HepG2 (cell line): ENCODE data around the gene TFAM. TPM values are rescaled to one million over a fixed set of nuclear protein-coding genes. Genes with fewer than 3 reads are reported as not detected.
A peak's percentile ranks its signal among the peaks of the same experiment; 100 is the strongest.

Experiments
- ASH2L ChIP-seq: fragments of 300-600, 200-600 bp; sonication (generic); IDR thresholded peaks from 2 replicates; pipeline ENCODE4 v1.7.0; 2017; ENCODE audit warnings: low read depth, mild to moderate bottlenecking, moderate library complexity, mixed read lengths, low read length; ENCODE audit not compliant: insufficient read length
- FOXK2 ChIP-seq: fragments of 450-650 bp; IDR thresholded peaks from 2 replicates; pipeline ENCODE4 v1.6.1; 2016
- GATAD1 ChIP-seq: IDR thresholded peaks from 2 replicates; pipeline ENCODE4 v1.6.1; 2016; ENCODE audit warnings: missing genetic modification reagents, missing compliant biosample characterization
- HES4 ChIP-seq: sonication (generic); formaldehyde crosslinking; IDR thresholded peaks from 2 replicates; pipeline ENCODE4 v1.9.0; 2021; ENCODE audit warnings: mild to moderate bottlenecking, missing genetic modification reagents, borderline replicate concordance
- JDP2 ChIP-seq: sonication (generic); formaldehyde crosslinking; IDR thresholded peaks from 2 replicates; pipeline ENCODE4 v1.8.1; 2022; ENCODE audit warnings: missing genetic modification reagents, borderline replicate concordance
- REXO4 ChIP-seq: sonication (generic); formaldehyde crosslinking; IDR thresholded peaks from 2 replicates; pipeline ENCODE4 v1.8.0; 2022; ENCODE audit warnings: missing genetic modification reagents, mild to moderate bottlenecking, borderline replicate concordance
- RFX5 ChIP-seq: IDR thresholded peaks from 2 replicates; pipeline ENCODE4 v1.6.1; 2011; ENCODE audit warnings: low read depth, low read length, improper control_type of control experiment
- SP1 ChIP-seq, 2 experiments: fragments of 450-650 bp in 1 of 2; sonication (generic) in 1 of 2; formaldehyde crosslinking in 1 of 2; IDR thresholded peaks; 2 replicates each; pipeline versions ENCODE4 v1.4.0 to v1.6.1; 2016 to 2020; ENCODE audit warnings: missing genetic modification reagents in 1 of 2
- SP140L ChIP-seq: sonication (generic); formaldehyde crosslinking; IDR thresholded peaks from 2 replicates; pipeline ENCODE4 v1.4.0; 2020; ENCODE audit warnings: missing genetic modification reagents, borderline replicate concordance
- ZNF337 ChIP-seq: sonication (generic); formaldehyde crosslinking; IDR thresholded peaks from 2 replicates; pipeline ENCODE4 v1.5.1; 2020; ENCODE audit warnings: missing genetic modification reagents, low read depth, mild to moderate bottlenecking, borderline replicate concordance
- polyA plus RNA-seq, 8 experiments: library from polyadenylated mRNA; depleted of rRNA in 3 of 8; stranded (reverse) in 7 of 8; unstranded in 1 of 8; fragments of >200 nt; fragmentation: Illumina TruSeq in 4 of 8; extraction: Trizol in 4 of 8; gene quantifications; 2 replicates each; pipeline versions ENCODE4 v1.2.1 to v1.2.3, GENCODE V29; 2011 to 2016; ENCODE audit warnings: low read depth in 4 of 8, missing spikeins in 1 of 8, mixed read lengths in 1 of 8; ENCODE audit not compliant: insufficient read depth in 1 of 8
- total RNA-seq, 5 experiments: library from RNA; depleted of rRNA; stranded (reverse); fragments of >200 nt; fragmentation: Illumina TruSeq; extraction: Trizol; gene quantifications; 2 replicates each; pipeline ENCODE4 v1.2.3, GENCODE V29; 2016; ENCODE audit warnings: low read depth in 1 of 5
- TF ChIP-seq, protein P1 (sequence below): sonication (generic); formaldehyde crosslinking; IDR thresholded peaks from 2 replicates; pipeline ENCODE4 v1.4.0; 2020; ENCODE audit warnings: mild to moderate bottlenecking, missing genetic modification reagents
- TF ChIP-seq, protein P2 (sequence below): conservative IDR thresholded peaks from 2 replicates; pipeline ENCODE4 v1.6.1; 2018; ENCODE audit warnings: missing genetic modification reagents
- TF ChIP-seq, protein P3 (sequence below): sonication (generic); formaldehyde crosslinking; IDR thresholded peaks from 2 replicates; pipeline ENCODE4 v1.4.0; 2020; ENCODE audit warnings: missing genetic modification reagents, borderline replicate concordance

The TFAM gene
- total and polyA plus RNA-seq, 2 of the 13 experiments (the other 11 are each of a cell fraction or from before 2014, with no cell fraction given) = 18.4 to 125 TPM

DNA sequence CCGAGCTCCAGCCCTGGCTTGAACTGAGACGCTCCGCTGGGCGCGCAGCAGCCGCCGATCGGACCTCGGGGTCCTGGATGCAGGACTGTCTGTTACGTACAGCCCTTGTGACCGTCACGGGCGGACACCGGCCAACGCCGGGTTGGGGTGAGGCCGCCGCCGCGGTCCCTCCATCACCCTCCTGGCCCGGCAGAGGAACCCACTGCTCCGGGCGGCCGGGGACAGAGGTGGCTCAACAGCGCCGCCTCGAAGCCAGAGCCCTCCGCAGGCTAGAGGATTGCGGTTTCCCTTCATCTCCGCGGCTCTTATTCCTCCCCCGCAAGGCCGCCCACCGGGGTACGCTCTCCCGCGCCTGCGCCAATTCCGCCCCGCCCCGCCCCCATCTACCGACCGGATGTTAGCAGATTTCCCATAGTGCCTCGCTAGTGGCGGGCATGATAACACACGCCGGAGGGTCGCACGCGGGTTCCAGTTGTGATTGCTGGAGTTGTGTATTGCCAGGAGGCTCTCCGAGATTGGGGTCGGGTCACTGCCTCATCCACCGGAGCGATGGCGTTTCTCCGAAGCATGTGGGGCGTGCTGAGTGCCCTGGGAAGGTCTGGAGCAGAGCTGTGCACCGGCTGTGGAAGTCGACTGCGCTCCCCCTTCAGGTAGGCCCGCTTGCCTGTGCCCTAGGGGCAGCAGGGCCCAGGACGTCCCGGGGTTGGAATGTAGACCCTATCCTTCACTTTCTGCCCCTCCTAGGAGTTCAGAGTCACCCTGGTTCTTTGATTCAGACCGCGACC lies at the start of gene TFAM (continued):
- TF ChIP-seq GATAD1 (CRISPR knock-in tag) (peak; percentile 92), ZNF337 (CRISPR knock-in tag) (0 out of 2 replicates have a peak, but pooled peaks have one; percentile 61), SP1 (IDR thresholded peaks at IDR 0.05) (no peak), SP1 (CRISPR knock-in tag; IDR thresholded peaks at IDR 0.05) (peak; percentile 48; the same call in 1 of the 2 replicates), ASH2L (peak; percentile 90), FOXK2 (no peak), SP140L (CRISPR knock-in tag) (0 out of 2 replicates have a peak, but pooled peaks have one; percentile 72), RFX5 (no peak), HES4 (0 out of 2 replicates have a peak, but pooled peaks have one; percentile 19), REXO4 (CRISPR knock-in tag) (peak; percentile 54; the same call in 1 of the 2 replicates), JDP2 (no peak)
- TF ChIP-seq, protein P1, sequence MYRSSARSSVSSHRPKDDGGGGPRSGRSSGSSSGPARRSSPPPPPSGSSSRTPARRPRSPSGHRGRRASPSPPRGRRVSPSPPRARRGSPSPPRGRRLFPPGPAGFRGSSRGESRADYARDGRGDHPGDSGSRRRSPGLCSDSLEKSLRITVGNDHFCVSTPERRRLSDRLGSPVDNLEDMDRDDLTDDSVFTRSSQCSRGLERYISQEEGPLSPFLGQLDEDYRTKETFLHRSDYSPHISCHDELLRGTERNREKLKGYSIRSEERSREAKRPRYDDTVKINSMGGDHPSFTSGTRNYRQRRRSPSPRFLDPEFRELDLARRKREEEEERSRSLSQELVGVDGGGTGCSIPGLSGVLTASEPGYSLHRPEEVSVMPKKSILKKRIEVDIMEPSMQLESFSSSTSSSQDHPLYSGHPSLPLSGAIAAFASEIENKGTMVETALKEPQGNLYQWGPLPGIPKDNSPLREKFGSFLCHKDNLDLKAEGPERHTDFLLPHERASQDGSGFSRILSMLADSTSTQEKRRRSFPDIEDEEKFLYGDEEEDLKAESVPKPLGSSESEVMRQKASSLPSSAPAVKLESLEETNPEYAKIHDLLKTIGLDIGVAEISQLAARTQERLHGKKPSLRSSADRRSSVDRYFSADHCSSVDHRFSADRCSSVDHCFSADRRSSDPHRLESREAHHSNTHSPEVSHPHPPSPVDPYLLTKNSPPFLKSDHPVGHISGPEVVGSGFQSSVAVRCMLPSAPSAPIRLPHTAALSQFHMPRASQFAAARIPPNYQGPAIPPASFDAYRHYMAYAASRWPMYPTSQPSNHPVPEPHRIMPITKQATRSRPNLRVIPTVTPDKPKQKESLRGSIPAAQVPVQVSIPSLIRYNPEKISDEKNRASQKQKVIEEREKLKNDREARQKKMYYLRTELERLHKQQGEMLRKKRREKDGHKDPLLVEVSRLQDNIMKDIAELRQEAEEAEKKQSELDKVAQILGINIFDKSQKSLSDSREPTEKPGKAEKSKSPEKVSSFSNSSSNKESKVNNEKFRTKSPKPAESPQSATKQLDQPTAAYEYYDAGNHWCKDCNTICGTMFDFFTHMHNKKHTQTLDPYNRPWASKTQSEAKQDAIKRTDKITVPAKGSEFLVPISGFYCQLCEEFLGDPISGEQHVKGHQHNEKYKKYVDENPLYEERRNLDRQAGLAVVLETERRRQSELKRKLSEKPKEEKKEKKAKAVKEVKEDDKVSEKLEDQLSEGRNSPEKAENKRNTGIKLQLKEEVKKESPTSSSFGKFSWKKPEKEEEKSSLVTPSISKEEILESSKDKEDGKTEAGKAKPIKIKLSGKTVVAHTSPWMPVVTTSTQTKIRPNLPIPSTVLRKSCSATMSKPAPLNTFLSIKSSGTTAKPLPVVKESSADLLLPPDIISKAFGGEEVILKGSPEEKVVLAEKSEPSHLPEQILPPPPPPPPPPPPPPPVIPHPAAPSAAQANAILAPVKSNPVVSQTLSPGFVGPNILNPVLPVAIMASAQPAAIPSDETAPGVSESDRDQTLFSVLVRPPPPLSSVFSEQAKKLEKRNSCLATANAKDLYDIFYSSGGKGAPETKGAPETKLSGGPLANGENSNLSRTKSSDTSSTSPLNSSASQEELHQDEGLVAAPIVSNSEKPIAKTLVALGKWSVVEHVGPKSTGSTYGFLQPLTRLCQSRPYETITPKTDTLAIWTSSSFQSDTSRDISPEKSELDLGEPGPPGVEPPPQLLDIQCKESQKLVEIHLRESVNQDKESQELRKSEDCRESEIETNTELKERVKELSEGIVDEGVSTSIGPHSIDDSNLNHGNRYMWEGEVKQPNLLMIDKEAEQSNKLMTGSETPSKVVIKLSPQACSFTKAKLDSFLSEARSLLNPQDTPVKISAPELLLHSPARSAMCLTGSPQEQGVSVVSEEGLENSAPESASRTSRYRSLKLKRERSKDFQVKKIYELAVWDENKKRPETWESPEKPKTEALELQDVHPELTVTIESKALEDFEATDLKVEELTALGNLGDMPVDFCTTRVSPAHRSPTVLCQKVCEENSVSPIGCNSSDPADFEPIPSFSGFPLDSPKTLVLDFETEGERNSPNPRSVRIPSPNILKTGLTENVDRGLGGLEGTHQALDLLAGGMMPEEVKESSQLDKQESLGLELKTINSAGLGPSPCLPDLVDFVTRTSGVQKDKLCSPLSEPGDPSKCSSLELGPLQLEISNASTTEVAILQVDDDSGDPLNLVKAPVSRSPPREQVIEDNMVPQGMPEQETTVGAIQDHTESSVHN (CRISPR knock-in tag) = no peak
- TF ChIP-seq, protein P2, sequence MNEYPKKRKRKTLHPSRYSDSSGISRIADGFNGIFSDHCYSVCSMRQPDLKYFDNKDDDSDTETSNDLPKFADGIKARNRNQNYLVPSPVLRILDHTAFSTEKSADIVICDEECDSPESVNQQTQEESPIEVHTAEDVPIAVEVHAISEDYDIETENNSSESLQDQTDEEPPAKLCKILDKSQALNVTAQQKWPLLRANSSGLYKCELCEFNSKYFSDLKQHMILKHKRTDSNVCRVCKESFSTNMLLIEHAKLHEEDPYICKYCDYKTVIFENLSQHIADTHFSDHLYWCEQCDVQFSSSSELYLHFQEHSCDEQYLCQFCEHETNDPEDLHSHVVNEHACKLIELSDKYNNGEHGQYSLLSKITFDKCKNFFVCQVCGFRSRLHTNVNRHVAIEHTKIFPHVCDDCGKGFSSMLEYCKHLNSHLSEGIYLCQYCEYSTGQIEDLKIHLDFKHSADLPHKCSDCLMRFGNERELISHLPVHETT (CRISPR knock-in tag) = 0 out of 2 replicates have a peak, but pooled peaks have one; percentile 33
- TF ChIP-seq, protein P3, sequence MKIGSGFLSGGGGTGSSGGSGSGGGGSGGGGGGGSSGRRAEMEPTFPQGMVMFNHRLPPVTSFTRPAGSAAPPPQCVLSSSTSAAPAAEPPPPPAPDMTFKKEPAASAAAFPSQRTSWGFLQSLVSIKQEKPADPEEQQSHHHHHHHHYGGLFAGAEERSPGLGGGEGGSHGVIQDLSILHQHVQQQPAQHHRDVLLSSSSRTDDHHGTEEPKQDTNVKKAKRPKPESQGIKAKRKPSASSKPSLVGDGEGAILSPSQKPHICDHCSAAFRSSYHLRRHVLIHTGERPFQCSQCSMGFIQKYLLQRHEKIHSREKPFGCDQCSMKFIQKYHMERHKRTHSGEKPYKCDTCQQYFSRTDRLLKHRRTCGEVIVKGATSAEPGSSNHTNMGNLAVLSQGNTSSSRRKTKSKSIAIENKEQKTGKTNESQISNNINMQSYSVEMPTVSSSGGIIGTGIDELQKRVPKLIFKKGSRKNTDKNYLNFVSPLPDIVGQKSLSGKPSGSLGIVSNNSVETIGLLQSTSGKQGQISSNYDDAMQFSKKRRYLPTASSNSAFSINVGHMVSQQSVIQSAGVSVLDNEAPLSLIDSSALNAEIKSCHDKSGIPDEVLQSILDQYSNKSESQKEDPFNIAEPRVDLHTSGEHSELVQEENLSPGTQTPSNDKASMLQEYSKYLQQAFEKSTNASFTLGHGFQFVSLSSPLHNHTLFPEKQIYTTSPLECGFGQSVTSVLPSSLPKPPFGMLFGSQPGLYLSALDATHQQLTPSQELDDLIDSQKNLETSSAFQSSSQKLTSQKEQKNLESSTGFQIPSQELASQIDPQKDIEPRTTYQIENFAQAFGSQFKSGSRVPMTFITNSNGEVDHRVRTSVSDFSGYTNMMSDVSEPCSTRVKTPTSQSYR = peak; percentile 91
